A673 (cell line): ENCODE data around the gene SWT1.

Experiments
- EZH2 ChIP-seq: fragments of 200-600 bp; sonication (generic); IDR thresholded peaks from 2 replicates; pipeline ENCODE4 v1.6.1; 2017; ENCODE audit warnings: borderline replicate concordance, low read depth, mild to moderate bottlenecking, mixed read lengths, antibody characterized with exemption, low read length; ENCODE audit not compliant: poor library complexity, severe bottlenecking
- TF ChIP-seq, protein P1 (sequence below): fragments of 300-800, 200-600 bp; sonication (generic); conservative IDR thresholded peaks from 2 replicates; pipeline ENCODE4 v1.5.1; 2017; ENCODE audit warnings: low read depth, mild to moderate bottlenecking, antibody characterized with exemption, low read length, moderate library complexity, mixed read lengths

DNA sequence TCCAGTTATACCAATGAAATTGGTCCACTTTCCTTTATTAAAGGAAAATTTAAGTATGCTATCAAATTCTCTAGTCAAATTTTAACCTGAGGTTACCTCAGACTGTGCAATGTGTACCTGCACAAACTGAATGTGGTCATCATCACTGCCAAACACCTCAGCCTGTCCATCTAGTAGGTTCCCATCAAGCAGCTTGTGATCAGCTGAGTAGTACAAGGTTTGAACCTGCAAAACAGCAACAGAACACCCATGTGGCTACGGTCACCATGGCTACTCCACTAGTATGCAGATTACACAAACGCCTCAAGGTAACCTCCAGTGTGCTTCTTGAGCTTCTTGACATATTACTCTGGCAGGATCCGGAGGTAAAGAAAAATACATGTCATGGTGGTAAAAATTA is 148.5 kb downstream of the SWT1 start:
- TF ChIP-seq, protein P1, sequence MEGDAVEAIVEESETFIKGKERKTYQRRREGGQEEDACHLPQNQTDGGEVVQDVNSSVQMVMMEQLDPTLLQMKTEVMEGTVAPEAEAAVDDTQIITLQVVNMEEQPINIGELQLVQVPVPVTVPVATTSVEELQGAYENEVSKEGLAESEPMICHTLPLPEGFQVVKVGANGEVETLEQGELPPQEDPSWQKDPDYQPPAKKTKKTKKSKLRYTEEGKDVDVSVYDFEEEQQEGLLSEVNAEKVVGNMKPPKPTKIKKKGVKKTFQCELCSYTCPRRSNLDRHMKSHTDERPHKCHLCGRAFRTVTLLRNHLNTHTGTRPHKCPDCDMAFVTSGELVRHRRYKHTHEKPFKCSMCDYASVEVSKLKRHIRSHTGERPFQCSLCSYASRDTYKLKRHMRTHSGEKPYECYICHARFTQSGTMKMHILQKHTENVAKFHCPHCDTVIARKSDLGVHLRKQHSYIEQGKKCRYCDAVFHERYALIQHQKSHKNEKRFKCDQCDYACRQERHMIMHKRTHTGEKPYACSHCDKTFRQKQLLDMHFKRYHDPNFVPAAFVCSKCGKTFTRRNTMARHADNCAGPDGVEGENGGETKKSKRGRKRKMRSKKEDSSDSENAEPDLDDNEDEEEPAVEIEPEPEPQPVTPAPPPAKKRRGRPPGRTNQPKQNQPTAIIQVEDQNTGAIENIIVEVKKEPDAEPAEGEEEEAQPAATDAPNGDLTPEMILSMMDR, result no peak
- TF ChIP-seq EZH2, result no peak
